CD4-positive, alpha-beta memory T cell (primary cell): ENCODE data around the gene SLC17A9. TPM values are rescaled to one million over a fixed set of nuclear protein-coding genes. Genes with fewer than 3 reads are reported as not detected.

Source experiments
- CTCF ChIA-PET: fragments of 350-600 bp; sonication (Branson Sonifier 250); formaldehyde crosslinking; loops from one replicate; lab custom pipeline; 2021; ENCODE audit warnings: inconsistent platforms; ENCODE audit not compliant: partially characterized antibody; lab: Charles Lee
- POLR2A ChIA-PET: fragments of 350-600 bp; sonication (Branson Sonifier 250); formaldehyde crosslinking; loops from one replicate; lab custom pipeline; 2021; ENCODE audit not compliant: partially characterized antibody; lab: Charles Lee
- DNase-seq, 5 donors: peaks; one replicate each; pipeline versions ENCODE4 v3.0.0 to v3.0.0-alpha.2; 2020 to 2022; ENCODE audit warnings: mixed read lengths in 1 of 5
- H3K27ac ChIP-seq: one replicate; pipeline ENCODE4 v1.7.0; 2013; ENCODE audit warnings: low read depth, low read length
- H3K27me3 ChIP-seq: 2 replicates; pipeline ENCODE4 v1.7.0; 2013; ENCODE audit warnings: mild to moderate bottlenecking, low read length, moderate library complexity; ENCODE audit not compliant: insufficient read depth
- H3K36me3 ChIP-seq: 2 replicates; pipeline ENCODE4 v1.7.0; 2013; ENCODE audit warnings: mild to moderate bottlenecking, low read length, moderate library complexity; ENCODE audit not compliant: insufficient read depth
- H3K4me1 ChIP-seq: 2 replicates; pipeline ENCODE4 v1.7.0; 2013; ENCODE audit warnings: mild to moderate bottlenecking, low read length, moderate library complexity; ENCODE audit not compliant: insufficient read depth
- H3K4me3 ChIP-seq, 2 donors: one replicate each; pipeline ENCODE4 v1.7.0; 2013; ENCODE audit warnings: low read length in 2 of 2, mild to moderate bottlenecking in 1 of 2
- H3K9me3 ChIP-seq, 2 donors: one replicate each; pipeline ENCODE4 v1.7.0; 2013; ENCODE audit warnings: low read length in 2 of 2, control low read depth in 1 of 2; ENCODE audit not compliant: control insufficient read depth in 1 of 2
- H3K27ac Mint-ChIP-seq, 7 donors: one replicate each; pipeline ENCODE4 v1.8.0; 2020 to 2021; ENCODE audit warnings: mixed read lengths in 7 of 7, mild to moderate bottlenecking in 6 of 7, inconsistent platforms in 3 of 7, moderate library complexity in 3 of 7
- H3K27me3 Mint-ChIP-seq, 2 donors: one replicate each; pipeline ENCODE4 v1.8.0; 2020 to 2021; ENCODE audit warnings: mixed read lengths in 2 of 2
- H3K36me3 Mint-ChIP-seq, 2 donors: one replicate each; pipeline ENCODE4 v1.8.0; 2020 to 2021; ENCODE audit warnings: mixed read lengths in 2 of 2, inconsistent platforms in 1 of 2, mild to moderate bottlenecking in 1 of 2
- H3K4me1 Mint-ChIP-seq, 4 donors: one replicate each; pipeline ENCODE4 v1.8.0; 2020 to 2021; ENCODE audit warnings: mixed read lengths in 4 of 4, mild to moderate bottlenecking in 1 of 4
- H3K4me3 Mint-ChIP-seq, 8 donors: one replicate each; pipeline ENCODE4 v1.8.0; 2020 to 2021; ENCODE audit warnings: mixed read lengths in 8 of 8, mild to moderate bottlenecking in 7 of 8, moderate library complexity in 6 of 8, inconsistent platforms in 3 of 8
- H3K9me3 Mint-ChIP-seq, 8 donors: one replicate each; pipeline ENCODE4 v1.8.0; 2020 to 2021; ENCODE audit warnings: mixed read lengths in 8 of 8, mild to moderate bottlenecking in 5 of 8, inconsistent platforms in 3 of 8, moderate library complexity in 1 of 8
- intact Hi-C: fragments of 100-400 bp; cut with micrococcal nuclease; formaldehyde crosslinking; loops from one replicate; pipeline ENCODE4 v1.15.1; 2023
- polyA plus RNA-seq, 2 donors: library from polyadenylated mRNA; unstranded; fragments of 300-500 nt; fragmentation: Illumina TruSeq; gene quantifications; one replicate each; pipeline ENCODE4 v1.2.3, GENCODE V29; 2021
- total RNA-seq, 2 experiments: library from RNA; stranded (reverse); gene quantifications; one replicate each; pipeline ENCODE4 v1.2.3, GENCODE V29; 2021

The SLC17A9 gene
- total and polyA plus RNA-seq, 4 experiments from 2014 or later, result 0.13 to 2.4 (median 2.1) TPM; not detected in 1

DNA sequence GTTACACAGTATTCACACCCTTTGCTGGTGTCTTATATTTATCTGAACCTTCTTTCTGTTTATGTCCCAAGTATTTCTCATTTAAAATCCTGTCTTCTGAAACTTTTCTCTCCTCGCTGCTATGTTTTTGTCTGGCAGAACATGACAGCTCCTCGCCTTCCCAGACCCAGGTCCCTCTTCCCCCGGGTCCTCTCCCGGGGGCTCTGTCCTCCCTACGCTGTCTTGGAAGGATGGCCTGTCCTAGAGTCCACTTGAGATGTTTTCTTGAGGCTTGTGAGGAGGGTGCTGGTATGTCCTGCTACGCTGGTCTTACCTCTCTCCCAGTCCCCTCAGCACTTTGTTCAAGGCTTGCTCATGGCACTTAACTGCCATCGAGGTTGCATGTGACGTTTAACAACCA, 8.3 kb upstream of the SLC17A9 start:
- Histone ChIP-seq H3K4me1 (peaks cover 19% of the 10 kb centered on the region), H3K27ac (no peak overlapping the region), H3K9me3 (no peaks in the 10 kb centered on the region), H3K36me3 (peaks cover 64% of the 10 kb centered on the region), H3K27me3 (no peaks in the 10 kb centered on the region), H3K4me3 (no peak overlapping the region)
- Mint-ChIP-seq H3K9me3 (no peaks in the 10 kb centered on the region), H3K27ac (no peak overlapping the region), H3K27me3 (no peaks in the 10 kb centered on the region), H3K4me1 (peaks cover 13 to 28% (median 21%) of the 10 kb centered on the region in 4 donors), H3K4me3 (no peak overlapping the region), H3K36me3 (peaks cover 48 to 75% of the 10 kb centered on the region in 2 donors)
- ChIA-PET CTCF (interaction anchor here (0.7 to 1.4 kb wide), 2 partner anchors 45 to 57 kb away, joined by 3 read pairs; no protein-coding TSS in a partner anchor), POLR2A (interaction anchor here (1.9 to 2.2 kb wide), 2 partner anchors 10 to 17 kb away, joined by 4 to 6 read pairs; no protein-coding TSS in a partner anchor)
- no peak for DNase-seq
- intact Hi-C loops, result no loop called here

- no peak overlapping the region for H3K4me3 ChIP-seq
- peaks cover 9 to 23% (median 16%) of the 10 kb centered on the region in 4 donors for H3K4me1 Mint-ChIP-seq
- no peak for DNase-seq
- peaks cover 48 to 74% of the 10 kb centered on the region in 2 donors for H3K36me3 Mint-ChIP-seq
- H3K36me3 ChIP-seq, result peaks cover 64% of the 10 kb centered on the region
- POLR2A ChIA-PET, result interaction anchor here (1.9 to 2.2 kb wide), 2 partner anchors 9 to 18 kb away, joined by 4 to 6 read pairs; no protein-coding TSS in a partner anchor
- intact Hi-C loops, result no loop called here
- H3K4me3 Mint-ChIP-seq, result no peak overlapping the region
- no peaks in the 10 kb centered on the region for H3K9me3 Mint-ChIP-seq
- H3K9me3 ChIP-seq, result no peaks in the 10 kb centered on the region
- H3K27me3 ChIP-seq, result no peaks in the 10 kb centered on the region
- H3K27ac ChIP-seq, result no peak overlapping the region
- H3K27ac Mint-ChIP-seq, result no peak overlapping the region
- CTCF ChIA-PET, result interaction anchor here (1.4 kb wide), 1 partner anchor 46 kb away, joined by 3 read pairs; no protein-coding TSS in a partner anchor
- H3K27me3 Mint-ChIP-seq, result no peaks in the 10 kb centered on the region
- H3K4me1 ChIP-seq, result peaks cover 14% of the 10 kb centered on the region
Measured at GRCh38 chr20:62944746-62945145, 7.8 kb upstream of the SLC17A9 start.

DNA sequence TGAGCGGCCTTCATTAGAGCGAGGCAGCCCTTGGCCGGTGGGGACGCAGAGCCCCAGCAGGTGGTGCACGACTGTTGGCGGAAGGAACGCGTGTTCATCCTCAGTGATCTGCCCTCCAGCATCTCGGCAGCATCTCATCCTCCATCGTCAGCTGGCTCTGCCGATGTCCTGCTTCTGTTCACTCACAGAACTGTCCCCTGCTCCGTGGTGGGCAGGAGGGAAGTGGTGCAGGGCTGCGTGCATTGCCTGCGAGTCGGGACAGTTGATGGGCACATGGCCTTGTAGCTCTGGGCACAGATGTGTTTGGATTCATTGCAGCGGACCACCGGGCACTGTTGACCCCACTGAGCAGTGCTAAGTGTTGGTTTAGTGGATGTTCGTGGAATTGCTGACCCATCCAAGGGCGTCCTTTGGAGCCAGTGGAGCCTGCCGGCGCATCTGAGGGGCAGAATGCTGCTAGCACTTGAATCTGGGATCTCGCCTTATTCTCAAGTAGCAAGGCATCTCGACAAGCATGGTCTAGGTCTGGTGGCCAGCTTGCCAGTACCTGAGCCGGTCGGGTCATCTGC, 6.7 kb upstream of the SLC17A9 start:
- Histone ChIP-seq H3K9me3 (no peaks in the 10 kb centered on the region), H3K4me3 (no peak overlapping the region), H3K4me1 (peaks cover 7% of the 10 kb centered on the region), H3K36me3 (peaks cover 71% of the 10 kb centered on the region), H3K27ac (no peak overlapping the region), H3K27me3 (no peaks in the 10 kb centered on the region)
- DNase-seq, result no peak
- Mint-ChIP-seq H3K27ac (no peak overlapping the region), H3K4me3 (no peak overlapping the region), H3K9me3 (no peaks in the 10 kb centered on the region), H3K36me3 (peaks cover 48 to 75% of the 10 kb centered on the region in 2 donors), H3K4me1 (peaks cover 8 to 23% (median 14%) of the 10 kb centered on the region in 4 donors), H3K27me3 (no peaks in the 10 kb centered on the region)
- ChIA-PET POLR2A (no interaction called here), CTCF (interaction anchor here (1.4 kb wide), 1 partner anchor 47 kb away, joined by 3 read pairs; no protein-coding TSS in a partner anchor)
- intact Hi-C loops, result no loop called here

DNA sequence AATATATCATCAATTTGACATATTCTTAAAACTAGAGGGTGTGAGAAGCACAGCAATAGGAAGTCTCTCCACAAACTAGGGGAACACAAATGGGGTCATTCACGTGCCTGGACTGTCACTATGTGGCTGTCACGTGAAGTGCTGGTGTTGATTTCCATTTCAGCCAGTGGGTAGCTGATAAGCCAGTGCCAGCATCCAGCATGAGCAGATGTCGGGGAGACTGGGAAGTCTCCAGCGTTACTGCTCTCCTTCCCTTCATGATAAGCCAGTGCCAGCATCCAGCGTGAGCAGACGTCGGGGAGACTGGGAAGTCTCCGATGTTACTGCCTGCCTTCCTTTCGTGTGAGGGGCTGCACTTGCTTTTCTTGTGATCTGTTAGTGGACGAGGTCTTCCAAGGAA, 5.6 kb upstream of the SLC17A9 start:
- Histone ChIP-seq H3K9me3 (no peaks in the 10 kb centered on the region), H3K4me1 (peaks cover 2% of the 10 kb centered on the region), H3K27ac (no peak overlapping the region), H3K36me3 (peaks cover 63% of the 10 kb centered on the region), H3K27me3 (no peaks in the 10 kb centered on the region), H3K4me3 (no peak overlapping the region)
- ChIA-PET POLR2A (no interaction called here), CTCF (no interaction called here)
- no peak for DNase-seq
- no peaks in the 10 kb centered on the region for H3K27me3 Mint-ChIP-seq
- intact Hi-C loops, result no loop called here
- no peak overlapping the region for H3K4me3 Mint-ChIP-seq
- H3K9me3 Mint-ChIP-seq, result no peaks in the 10 kb centered on the region
- no peak overlapping the region for H3K27ac Mint-ChIP-seq
- H3K36me3 Mint-ChIP-seq, result peaks cover 41 to 68% of the 10 kb centered on the region in 2 donors
- peaks cover 4 to 13% (median 7%) of the 10 kb centered on the region in 4 donors for H3K4me1 Mint-ChIP-seq

DNA sequence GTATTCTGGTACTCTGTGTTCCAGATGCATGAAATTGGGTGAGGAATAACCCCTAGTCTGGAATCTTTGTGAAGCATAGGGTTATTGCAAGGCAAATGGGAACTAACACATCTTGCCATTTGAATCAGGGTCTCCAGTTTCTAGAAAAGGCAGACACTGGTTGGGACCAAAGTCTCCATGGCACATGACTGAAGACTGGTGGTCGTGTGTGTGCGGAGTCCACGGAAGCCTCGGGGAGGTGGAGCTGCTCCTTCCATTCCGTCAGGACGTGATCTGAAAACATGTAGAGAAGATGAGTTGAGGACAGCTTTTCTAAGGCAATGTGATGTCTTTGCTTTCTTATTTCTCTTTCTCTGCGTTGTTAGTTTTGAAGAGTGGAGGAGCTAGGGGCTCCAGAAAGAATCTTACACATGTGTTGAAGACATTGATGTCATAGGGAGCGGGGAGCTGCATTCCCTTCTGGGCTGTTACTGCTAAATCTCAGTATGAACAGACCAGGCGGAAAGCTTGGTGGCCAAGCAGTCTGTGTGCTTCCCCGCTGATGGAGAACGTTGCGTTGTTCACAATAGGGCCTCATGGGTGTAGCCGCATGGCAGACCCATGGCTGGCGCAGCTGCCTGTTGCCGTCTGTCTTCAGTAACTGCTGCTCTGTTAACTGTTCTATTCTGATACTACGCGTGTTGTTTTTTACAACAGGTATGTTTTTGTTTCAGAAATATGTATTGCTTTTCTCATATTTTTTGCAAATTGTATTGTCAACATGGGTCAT, 4.8 kb upstream of the SLC17A9 start:
- Mint-ChIP-seq H3K4me1 (peaks cover 5 to 13% (median 9%) of the 10 kb centered on the region in 4 donors), H3K36me3 (peaks cover 39 to 60% of the 10 kb centered on the region in 2 donors), H3K27me3 (no peaks in the 10 kb centered on the region), H3K9me3 (no peaks in the 10 kb centered on the region), H3K27ac (peak overlapping the region in 1 of 7 donors; percentile 9), H3K4me3 (no peak overlapping the region)
- no peaks in the 10 kb centered on the region for H3K9me3 ChIP-seq
- H3K4me1 ChIP-seq, result peaks cover 9% of the 10 kb centered on the region
- H3K4me3 ChIP-seq, result no peak overlapping the region
- no peak for DNase-seq
- POLR2A ChIA-PET, result interaction anchor here (1.4 to 2.3 kb wide), 2 partner anchors 10 to 13 kb away, joined by 5 to 12 read pairs; partner anchors contain the start of gene GID8
- intact Hi-C loops, result no loop called here
- no peaks in the 10 kb centered on the region for H3K27me3 ChIP-seq
- H3K27ac ChIP-seq, result no peak overlapping the region
- CTCF ChIA-PET, result interaction anchor here (1.9 kb wide), 1 partner anchor 22 kb away, joined by 7 read pairs; no protein-coding TSS in a partner anchor
- H3K36me3 ChIP-seq, result peaks cover 59% of the 10 kb centered on the region

- peaks cover 44% of the 10 kb centered on the region for H3K36me3 ChIP-seq
- intact Hi-C loops, result no loop called here
- H3K4me1 Mint-ChIP-seq, result peaks cover 12 to 27% (median 19%) of the 10 kb centered on the region in 4 donors
Measured at GRCh38 chr20:62949153-62949821, 3.2 kb upstream of the SLC17A9 start.

More at GRCh38 chr20:62949153-62949821, 3.2 kb upstream of the SLC17A9 start:
- no peaks in the 10 kb centered on the region for H3K9me3 ChIP-seq
- H3K27me3 ChIP-seq, result no peaks in the 10 kb centered on the region
- H3K4me3 ChIP-seq, result no peak overlapping the region
- Mint-ChIP-seq H3K4me3 (no peak overlapping the region), H3K27me3 (no peaks in the 10 kb centered on the region), H3K27ac (no peak overlapping the region), H3K36me3 (peaks cover 29 to 52% of the 10 kb centered on the region in 2 donors), H3K9me3 (no peaks in the 10 kb centered on the region)
- DNase-seq, result no peak
- H3K4me1 ChIP-seq, result peaks cover 22% of the 10 kb centered on the region
- ChIA-PET POLR2A (interaction anchor here (1.0 to 2.3 kb wide), 4 partner anchors 12 to 45 kb away, joined by 3 to 12 read pairs (median 3); partner anchors contain the start of gene GID8), CTCF (interaction anchor here (1.6 to 1.9 kb wide), 3 partner anchors 21 to 48 kb away, joined by 4 to 7 read pairs (median 4); no protein-coding TSS in a partner anchor)
- H3K27ac ChIP-seq, result no peak overlapping the region
